GM19099 (cell line): ENCODE measurements around the gene UNC13D.

ENCODE experiments used
- POLR2A ChIP-seq: IDR thresholded peaks from 3 replicates; pipeline ENCODE4 v1.6.1; 2011; ENCODE audit warnings: low read depth; ENCODE audit not compliant: insufficient read length; ENCODE audit errors: extremely low read depth

Gene UNC13D

GRCh38 chr17:75809631-75810111 lies 34.5 kb downstream of the UNC13D start:
- no peak for TF ChIP-seq POLR2A

- TF ChIP-seq POLR2A, result no peak
Observed at GRCh38 chr17:75808905-75809621, 35.1 kb downstream of the UNC13D start.

GRCh38 chr17:75808549-75808904 lies 35.7 kb downstream of the UNC13D start:
- no peak for TF ChIP-seq POLR2A

GRCh38 chr17:75807861-75808260 lies 36.3 kb downstream of the UNC13D start:
- TF ChIP-seq POLR2A, result no peak

- no peak for TF ChIP-seq POLR2A
Observed at GRCh38 chr17:75806822-75807500, 37.2 kb downstream of the UNC13D start.

GRCh38 chr17:75803883-75804282 lies 40.3 kb downstream of the UNC13D start:
- no peak for TF ChIP-seq POLR2A

GRCh38 chr17:75799402-75799801 lies 44.8 kb downstream of the UNC13D start:
- TF ChIP-seq POLR2A, result no peak

GRCh38 chr17:75795820-75796607 lies 48.2 kb downstream of the UNC13D start:
- TF ChIP-seq POLR2A, result no peak

- TF ChIP-seq POLR2A, result no peak
Observed at GRCh38 chr17:75793460-75793859, 50.7 kb downstream of the UNC13D start.

GRCh38 chr17:75791254-75791653 lies 53.0 kb downstream of the UNC13D start:
- TF ChIP-seq POLR2A, result no peak

- TF ChIP-seq POLR2A, result peak; percentile 95
Observed at GRCh38 chr17:75785016-75785890, 59.0 kb downstream of the UNC13D start.

GRCh38 chr17:75784473-75785015 lies 59.7 kb downstream of the UNC13D start, which contains the start of gene UNK:
TSS of gene UNK (plus strand) at chr17:75784806. CDS start at chr17:75784881, 75 bp downstream.
- TF ChIP-seq POLR2A, result no peak

- TF ChIP-seq POLR2A, result no peak
Observed at GRCh38 chr17:75783803-75784472, 60.3 kb downstream of the UNC13D start.

- TF ChIP-seq POLR2A, result no peak
Observed at GRCh38 chr17:75783069-75783783, 61.0 kb downstream of the UNC13D start.
